ENCODE measurements around the gene BCKDK. TPM values are rescaled to one million over a fixed set of nuclear protein-coding genes. Genes with fewer than 3 reads are reported as not detected.

Gene BCKDK
- total and polyA plus RNA-seq, 2 of the 13 experiments (the other 11 are each of a cell fraction or from before 2014, with no cell fraction given) = 24.9 to 42.6 TPM

DNA sequence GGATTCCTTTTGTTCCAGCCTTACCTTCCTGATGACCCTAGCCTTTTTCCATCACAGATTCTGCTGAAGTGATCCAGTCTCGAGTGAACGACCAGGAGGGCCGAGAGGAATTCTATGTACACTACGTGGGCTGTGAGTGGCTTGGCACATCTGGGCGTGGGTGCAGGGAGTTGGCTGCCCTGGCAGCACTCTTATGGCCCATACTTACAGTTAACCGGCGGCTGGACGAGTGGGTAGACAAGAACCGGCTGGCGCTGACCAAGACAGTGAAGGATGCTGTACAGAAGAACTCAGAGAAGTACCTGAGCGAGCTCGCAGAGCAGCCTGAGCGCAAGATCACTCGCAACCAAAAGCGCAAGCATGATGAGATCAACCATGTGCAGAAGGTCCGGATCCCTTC, 11.9 kb downstream of the BCKDK start:
- Histone ChIP-seq H4K20me1 (ENCODE audit: insufficient read depth, low read length) (0 out of 2 replicates have a peak, but pooled peaks cover 3% of the 10 kb centered on the region), H3K4me3 (replicated peaks in 1 of 3; ENCODE audit: insufficient read depth in 1 of 3, low read depth in 2 of 3, low read length in 3 of 3) (no peak overlapping the region), H3K4me1 (ENCODE audit: insufficient read depth, low read length) (peaks cover 13% of the 10 kb centered on the region), H3K27me3 (ENCODE audit: control insufficient read depth in 1 of 2, insufficient read depth in 2 of 2, low read length in 2 of 2) (no peaks in the 10 kb centered on the region; a peak in 1 of 5 replicates), H3K4me2 (ENCODE audit: low read depth, low read length) (no peak overlapping the region), H3K79me2 (ENCODE audit: insufficient read depth, low read length) (peaks cover 18% of the 10 kb centered on the region), H2AFZ (ENCODE audit: low read length) (no peak overlapping the region), H3K9ac (ENCODE audit: insufficient read depth, low read depth, low read length) (no peak overlapping the region), H3K36me3 (replicated peaks in 1 of 2; ENCODE audit: control insufficient read depth in 1 of 2, insufficient read depth in 2 of 2, low read length in 2 of 2) (peaks cover 10 to 28% of the 10 kb centered on the region in 2 experiments), H3K9me3 (ENCODE audit: low read length) (no peaks in the 10 kb centered on the region), H3K27ac (ENCODE audit: extremely low read length, insufficient read depth, low read length) (no peak overlapping the region)
- WGBS (ENCODE audit: low lambda C conversion rate) = 97% methylated on average over 16 of the region's 16 CpGs
- ChIA-PET CTCF (ENCODE audit: low intra/inter-chr PET ratio, low total read pairs) (no interaction called here), POLR2A (interaction anchor here (1.5 to 9.6 kb wide), 3 partner anchors 19 to 171 kb away, joined by 6 to 275 read pairs (median 8); partner anchors contain the start of genes FUS and PRSS8)
- FAIRE-seq = no peak
- no TSS peak for BruUV-seq (replicated peaks)
- intact Hi-C loops (cut with micrococcal nuclease; ENCODE audit: unreplicated experiment) (no loop called here), in situ Hi-C loops (cut with HindIII; ENCODE audit: extremely low pct_ligation_motif_present, low pct_unique_long_range_greater_than_20kb) (no loop called here)
- no peak for TF ChIP-seq THAP11 (CRISPR knock-in tag; IDR thresholded peaks at IDR 0.05)
- TF ChIP-seq NR0B2 (CRISPR knock-in tag; IDR thresholded peaks at IDR 0.05) = 0 out of 2 replicates have a peak, but pooled peaks have one; percentile 31
- ATAC-seq = no peak
- DNase-seq (ENCODE audit: low spot score) = no peak

- Histone ChIP-seq H3K27ac (ENCODE audit: extremely low read length, insufficient read depth, low read length) (no peak overlapping the region), H4K20me1 (ENCODE audit: insufficient read depth, low read length) (no peaks in the 10 kb centered on the region), H3K36me3 (replicated peaks in 1 of 2; ENCODE audit: control insufficient read depth in 1 of 2, insufficient read depth in 2 of 2, low read length in 2 of 2) (peaks cover 17 to 33% of the 10 kb centered on the region in 2 experiments), H3K9ac (ENCODE audit: insufficient read depth, low read depth, low read length) (no peak overlapping the region), H3K27me3 (ENCODE audit: control insufficient read depth in 1 of 2, insufficient read depth in 2 of 2, low read length in 2 of 2) (no peaks in the 10 kb centered on the region), H3K9me3 (ENCODE audit: low read length) (no peaks in the 10 kb centered on the region), H2AFZ (ENCODE audit: low read length) (no peak overlapping the region), H3K4me1 (ENCODE audit: insufficient read depth, low read length) (no peaks in the 10 kb centered on the region), H3K79me2 (ENCODE audit: insufficient read depth, low read length) (no peaks in the 10 kb centered on the region), H3K4me3 (replicated peaks in 1 of 3; ENCODE audit: insufficient read depth in 1 of 3, low read depth in 2 of 3, low read length in 3 of 3) (no peak overlapping the region), H3K4me2 (ENCODE audit: low read depth, low read length) (no peak overlapping the region)
- in situ Hi-C loops (cut with HindIII; ENCODE audit: extremely low pct_ligation_motif_present, low pct_unique_long_range_greater_than_20kb) (no loop called here), intact Hi-C loops (cut with micrococcal nuclease; ENCODE audit: unreplicated experiment) (no loop called here)
- TF ChIP-seq, protein P1, sequence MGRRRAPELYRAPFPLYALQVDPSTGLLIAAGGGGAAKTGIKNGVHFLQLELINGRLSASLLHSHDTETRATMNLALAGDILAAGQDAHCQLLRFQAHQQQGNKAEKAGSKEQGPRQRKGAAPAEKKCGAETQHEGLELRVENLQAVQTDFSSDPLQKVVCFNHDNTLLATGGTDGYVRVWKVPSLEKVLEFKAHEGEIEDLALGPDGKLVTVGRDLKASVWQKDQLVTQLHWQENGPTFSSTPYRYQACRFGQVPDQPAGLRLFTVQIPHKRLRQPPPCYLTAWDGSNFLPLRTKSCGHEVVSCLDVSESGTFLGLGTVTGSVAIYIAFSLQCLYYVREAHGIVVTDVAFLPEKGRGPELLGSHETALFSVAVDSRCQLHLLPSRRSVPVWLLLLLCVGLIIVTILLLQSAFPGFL (CRISPR knock-in tag; IDR thresholded peaks at IDR 0.05) = 0 out of 2 replicates have a peak, but pooled peaks have one; percentile 39
- TF ChIP-seq ZNF589 (CRISPR knock-in tag; conservative IDR thresholded peaks at IDR 0.05) (no peak), ZFP36L1 (CRISPR knock-in tag; IDR thresholded peaks at IDR 0.05) (no peak), GTF3A (CRISPR knock-in tag; conservative IDR thresholded peaks at IDR 0.05) (no peak)
- DNase-seq (ENCODE audit: low spot score) (no peak), FAIRE-seq (no peak), ATAC-seq (no peak)
- WGBS (ENCODE audit: low lambda C conversion rate) = 95% methylated on average over 3 of the region's 3 CpGs
- POLR2A ChIA-PET = interaction anchor here (1.5 to 9.6 kb wide), 2 partner anchors 12 to 13 kb away, joined by 3 to 275 read pairs; partner anchors contain the start of gene PRSS8
- no TSS peak for BruUV-seq (replicated peaks)
- CTCF ChIA-PET (ENCODE audit: low intra/inter-chr PET ratio, low total read pairs) = no interaction called here
Observed at GRCh38 chr16:31125844-31126243, 17.7 kb downstream of the BCKDK start.
